Measurements from ENCODE around the gene CDC42BPA. TPM values are rescaled to one million over a fixed set of nuclear protein-coding genes. Genes with fewer than 3 reads are reported as not detected.

The CDC42BPA gene
- total RNA-seq, 1 experiment from 2014 or later: 30.1 TPM

- Histone ChIP-seq H3K14ac (ENCODE audit: insufficient read depth, low read length) (no peak overlapping the region), H2BK20ac (ENCODE audit: low read depth, low read length, poor library complexity, severe bottlenecking) (no peak overlapping the region), H2BK15ac (ENCODE audit: low read depth, low read length) (no peak overlapping the region), H3K79me2 (ENCODE audit: insufficient read depth, low read length) (no peaks in the 10 kb centered on the region), H4K91ac (ENCODE audit: insufficient read length, low read depth, low read length) (no peak overlapping the region), H2AK5ac (ENCODE audit: insufficient read length, low read length) (no peak overlapping the region), H3K56ac (ENCODE audit: insufficient read length, low read depth, low read length) (no peak overlapping the region), H3T11ph (ENCODE audit: low read length) (no peak overlapping the region), H2AFZ (ENCODE audit: low read length) (no peak overlapping the region), H3K18ac (ENCODE audit: insufficient read length, low read depth, low read length) (no peak overlapping the region), H3K9ac (ENCODE audit: extremely low read depth, insufficient read length, low read length) (no peak overlapping the region), H3K4ac (ENCODE audit: low read depth, low read length) (no peak overlapping the region), H3K27me3 (ENCODE audit: insufficient read depth, low read length) (no peaks in the 10 kb centered on the region), H3K4me1 (ENCODE audit: insufficient read depth, low read length) (no peaks in the 10 kb centered on the region), H3K4me2 (ENCODE audit: insufficient read depth, insufficient read length, low read length) (no peak overlapping the region), H2BK120ac (ENCODE audit: low read depth, low read length, poor library complexity, severe bottlenecking) (no peak overlapping the region), H3K23ac (ENCODE audit: insufficient read length, low read depth, low read length) (no peak overlapping the region), H4K8ac (replicated peaks; ENCODE audit: insufficient read length, low read depth, low read length) (no peak overlapping the region), H3K9me3 (ENCODE audit: control insufficient read depth, low read depth, low read length) (no peaks in the 10 kb centered on the region), H4K20me1 (ENCODE audit: control insufficient read depth, insufficient read depth, insufficient read length) (no peaks in the 10 kb centered on the region), H4K5ac (ENCODE audit: insufficient read length, low read depth, low read length) (no peak overlapping the region), H3K23me2 (ENCODE audit: insufficient read length, low read depth, low read length, poor library complexity, severe bottlenecking) (no peaks in the 10 kb centered on the region), H3K27ac (ENCODE audit: insufficient read length, low read depth, low read length) (no peak overlapping the region), H2BK12ac (ENCODE audit: insufficient read length, low read depth, low read length) (no peak overlapping the region), H2BK5ac (ENCODE audit: insufficient read length, low read length) (no peak overlapping the region), H3K79me1 (ENCODE audit: insufficient read depth, low read depth, low read length, poor library complexity, severe bottlenecking) (no peaks in the 10 kb centered on the region)
- no peak for TF ChIP-seq CTCF (conservative IDR thresholded peaks at IDR 0.05)
- no peak for DNase-seq
- WGBS (ENCODE audit: extremely low coverage, insufficient read length, low lambda C conversion rate): no CpG with 5 or more reads among the region's 3 CpGs
- Mint-ChIP-seq H3K27me3 (ENCODE audit: low read depth) (no peaks in the 10 kb centered on the region), H3K4me1 (peaks cover 9% of the 10 kb centered on the region in 2 experiments), H3K36me3 (ENCODE audit: insufficient read depth in 1 of 3, low read depth in 3 of 3) (no peaks in the 10 kb centered on the region), H3K9me3 (no peaks in the 10 kb centered on the region), H3K27ac (no peak overlapping the region), H3K4me3 (no peak overlapping the region)
Observed at GRCh38 chr1:227170361-227171166, 147.7 kb downstream of the CDC42BPA start.

Data from H9 (cell line).